GM23338 (cell line): ENCODE measurements around the gene XPNPEP3. TPM values are rescaled to one million over a fixed set of nuclear protein-coding genes. Genes with fewer than 3 reads are reported as not detected.

ENCODE experiments used
- ATAC-seq: fragments of 200-7000 bp; cut with Tn5 transposase; 3 replicates; pipeline ENCODE4 v1.9.1; 2020
- DNase-seq: peaks from one replicate; pipeline ENCODE4 v3.0.0-alpha.2; 2015; ENCODE audit warnings: low spot score
- H2AFZ ChIP-seq: fragments of 200-600 bp; sonication (generic); 2 replicates; pipeline ENCODE4 v1.8.0; 2016; ENCODE audit warnings: antibody characterized with exemption, mild to moderate bottlenecking, moderate library complexity
- H3F3A ChIP-seq: fragments of 200-600 bp; sonication (generic); replicated peaks from 2 replicates; pipeline ENCODE4 v1.8.0; 2017; ENCODE audit warnings: antibody characterized with exemption, mixed run types, low read depth
- H3K27ac ChIP-seq: fragments of 200-600 bp; sonication (generic); 2 replicates; pipeline ENCODE4 v1.6.1; 2016; ENCODE audit warnings: low read depth
- H3K27me3 ChIP-seq: fragments of 200-600 bp; sonication (generic); 2 replicates; pipeline ENCODE4 v1.8.0; 2016; ENCODE audit warnings: mild to moderate bottlenecking, mixed run types, moderate library complexity; ENCODE audit not compliant: insufficient read depth
- H3K36me3 ChIP-seq: fragments of 200-600 bp; sonication (generic); 2 replicates; pipeline ENCODE4 v1.8.0; 2016; ENCODE audit warnings: mild to moderate bottlenecking; ENCODE audit not compliant: insufficient read depth
- H3K4me1 ChIP-seq: fragments of 200-600 bp; sonication (generic); 2 replicates; pipeline ENCODE4 v1.8.0; 2016; ENCODE audit warnings: mild to moderate bottlenecking, moderate library complexity; ENCODE audit not compliant: insufficient read depth
- H3K4me2 ChIP-seq: fragments of 200-600 bp; sonication (generic); 2 replicates; pipeline ENCODE4 v1.7.1; 2017; ENCODE audit warnings: mixed run types
- H3K4me3 ChIP-seq: fragments of 200-600 bp; sonication (generic); 2 replicates; pipeline ENCODE4 v1.6.1; 2016; ENCODE audit warnings: mixed run types
- H3K79me2 ChIP-seq: fragments of 200-600 bp; sonication (generic); replicated peaks from 2 replicates; pipeline ENCODE4 v1.8.0; 2017; ENCODE audit warnings: mild to moderate bottlenecking; ENCODE audit not compliant: insufficient read depth
- H3K9me2 ChIP-seq: fragments of 200-600 bp; sonication (generic); 2 replicates; pipeline ENCODE4 v1.8.0; 2017; ENCODE audit not compliant: insufficient read depth
- H4K20me1 ChIP-seq: fragments of 200-600 bp; sonication (generic); replicated peaks from 2 replicates; pipeline ENCODE4 v1.8.0; 2017; ENCODE audit warnings: mild to moderate bottlenecking; ENCODE audit not compliant: insufficient read depth
- H3K27ac Mint-ChIP-seq: 2 replicates; pipeline ENCODE4 v1.8.0; 2020; ENCODE audit warnings: inconsistent platforms, mild to moderate bottlenecking, moderate library complexity, mixed read lengths
- H3K27me3 Mint-ChIP-seq: 3 replicates; pipeline ENCODE4 v1.8.0; 2022; ENCODE audit warnings: low read depth, mild to moderate bottlenecking, moderate library complexity, mixed read lengths, inconsistent platforms; ENCODE audit not compliant: insufficient read depth, poor library complexity
- H3K36me3 Mint-ChIP-seq: 3 replicates; pipeline ENCODE4 v1.8.0; 2021; ENCODE audit warnings: low read depth, mild to moderate bottlenecking, inconsistent platforms, moderate library complexity, mixed read lengths
- H3K4me1 Mint-ChIP-seq: 3 replicates; pipeline ENCODE4 v1.8.0; 2020; ENCODE audit warnings: mild to moderate bottlenecking, inconsistent platforms, mixed read lengths
- H3K4me3 Mint-ChIP-seq: 3 replicates; pipeline ENCODE4 v1.8.0; 2021; ENCODE audit warnings: moderate library complexity, mild to moderate bottlenecking, inconsistent platforms, mixed read lengths
- H3K9me3 Mint-ChIP-seq: 3 replicates; pipeline ENCODE4 v1.8.0; 2020; ENCODE audit warnings: moderate library complexity, mild to moderate bottlenecking, inconsistent platforms, mixed read lengths
- CREB1 ChIP-seq: fragments of 250-450 bp; sonication (Bioruptor Pico); IDR thresholded peaks from 2 replicates; pipeline ENCODE4 v1.5.0; 2020; ENCODE audit warnings: low read depth, mild to moderate bottlenecking, moderate library complexity
- NANOG ChIP-seq: IDR thresholded peaks from 2 replicates; pipeline ENCODE4 v1.6.1; 2016; ENCODE audit warnings: antibody characterized with exemption, borderline replicate concordance
- POLR2AphosphoS5 ChIP-seq: IDR thresholded peaks from 2 replicates; pipeline ENCODE4 v1.6.1; 2016; ENCODE audit warnings: antibody characterized with exemption, low read depth
- STAT1 ChIP-seq: IDR thresholded peaks from one replicate; pipeline ENCODE4 v1.6.1; 2016; ENCODE audit warnings: antibody characterized with exemption; ENCODE audit not compliant: unreplicated experiment
- ZNF331 ChIP-seq: fragments of 250-450 bp; sonication (Bioruptor Pico); IDR thresholded peaks from 2 replicates; pipeline ENCODE4 v1.5.0; 2020; ENCODE audit warnings: low read depth, mild to moderate bottlenecking, moderate library complexity
- polyA plus RNA-seq: library from polyadenylated mRNA; unstranded; fragments of >200 nt; fragmentation: Nextera tagmentation; extraction: Ambion mirVana; gene quantifications from 2 replicates; pipeline ENCODE4 v1.2.1, GENCODE V29; 2016
- total RNA-seq: library from RNA; depleted of rRNA; stranded (reverse); fragments of >200 nt; shearing (Covaris generic); gene quantifications from 2 replicates; pipeline ENCODE4 v1.2.3, GENCODE V29; 2014
- TF ChIP-seq, protein P1 (sequence below): IDR thresholded peaks from one replicate; pipeline ENCODE4 v1.6.1; 2018; ENCODE audit warnings: antibody characterized with exemption; ENCODE audit not compliant: unreplicated experiment
- TF ChIP-seq, protein P2 (sequence below): fragments of 250-450 bp; sonication (Bioruptor Pico); IDR thresholded peaks from 2 replicates; pipeline ENCODE4 v1.5.0; 2020; ENCODE audit warnings: mild to moderate bottlenecking, moderate library complexity

The XPNPEP3 gene
- total and polyA plus RNA-seq, 2 experiments from 2014 or later: 11.6 to 19.5 TPM

DNA sequence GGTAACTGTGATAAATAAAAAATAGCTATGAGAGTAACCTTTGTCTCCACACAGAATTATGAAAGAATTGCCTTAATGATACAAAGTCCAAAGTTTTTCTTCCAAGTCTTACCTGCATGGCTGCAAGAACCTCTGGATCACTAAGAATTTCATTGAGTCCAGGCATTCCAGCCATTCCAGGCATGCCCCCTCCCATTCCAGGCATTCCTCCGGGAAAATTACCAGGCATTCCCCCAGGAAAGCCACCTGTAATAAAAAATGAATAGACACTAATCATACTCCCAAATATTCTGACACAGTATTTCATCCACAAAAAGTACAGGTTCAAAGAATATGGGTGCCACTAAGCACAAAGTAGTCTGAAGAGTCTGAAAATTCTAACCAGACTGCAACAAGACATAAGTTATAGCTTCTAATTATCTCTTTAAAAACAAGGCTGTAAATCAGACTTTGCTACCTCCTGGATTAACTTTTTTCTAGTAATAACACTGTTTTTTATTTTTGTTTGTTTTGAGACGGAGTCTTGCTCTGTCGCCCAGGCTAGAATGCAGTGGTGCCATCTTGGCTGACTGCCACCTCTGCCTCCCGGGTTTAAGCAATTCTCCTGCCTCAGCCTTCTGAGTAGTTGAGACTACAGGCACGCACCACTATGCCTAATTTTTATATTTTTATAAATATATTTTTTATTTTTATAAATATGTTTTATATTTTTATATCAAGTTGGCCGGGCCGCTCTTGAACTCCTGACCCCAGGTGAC lies 29.8 kb upstream of the XPNPEP3 start:
- no peaks in the 10 kb centered on the region for H3K27me3 ChIP-seq
- DNase-seq (peak; percentile 71), ATAC-seq (peak; percentile 74)
- Mint-ChIP-seq H3K4me1 (peaks cover 25% of the 10 kb centered on the region; the same call in 2 of the 3 replicates), H3K9me3 (no peaks in the 10 kb centered on the region), H3K27me3 (no peaks in the 10 kb centered on the region), H3K4me3 (peak overlapping the region; percentile 47), H3K27ac (peak overlapping the region; percentile 96), H3K36me3 (peaks cover 65% of the 10 kb centered on the region)
- peak overlapping the region; percentile 11 for H3K4me3 ChIP-seq
- TF ChIP-seq STAT1: no peak
- no peak for TF ChIP-seq NANOG
- peak; percentile 29; the same call in 1 of the 2 replicates for TF ChIP-seq CREB1 (CRISPR knock-in tag)
- TF ChIP-seq, protein P1, sequence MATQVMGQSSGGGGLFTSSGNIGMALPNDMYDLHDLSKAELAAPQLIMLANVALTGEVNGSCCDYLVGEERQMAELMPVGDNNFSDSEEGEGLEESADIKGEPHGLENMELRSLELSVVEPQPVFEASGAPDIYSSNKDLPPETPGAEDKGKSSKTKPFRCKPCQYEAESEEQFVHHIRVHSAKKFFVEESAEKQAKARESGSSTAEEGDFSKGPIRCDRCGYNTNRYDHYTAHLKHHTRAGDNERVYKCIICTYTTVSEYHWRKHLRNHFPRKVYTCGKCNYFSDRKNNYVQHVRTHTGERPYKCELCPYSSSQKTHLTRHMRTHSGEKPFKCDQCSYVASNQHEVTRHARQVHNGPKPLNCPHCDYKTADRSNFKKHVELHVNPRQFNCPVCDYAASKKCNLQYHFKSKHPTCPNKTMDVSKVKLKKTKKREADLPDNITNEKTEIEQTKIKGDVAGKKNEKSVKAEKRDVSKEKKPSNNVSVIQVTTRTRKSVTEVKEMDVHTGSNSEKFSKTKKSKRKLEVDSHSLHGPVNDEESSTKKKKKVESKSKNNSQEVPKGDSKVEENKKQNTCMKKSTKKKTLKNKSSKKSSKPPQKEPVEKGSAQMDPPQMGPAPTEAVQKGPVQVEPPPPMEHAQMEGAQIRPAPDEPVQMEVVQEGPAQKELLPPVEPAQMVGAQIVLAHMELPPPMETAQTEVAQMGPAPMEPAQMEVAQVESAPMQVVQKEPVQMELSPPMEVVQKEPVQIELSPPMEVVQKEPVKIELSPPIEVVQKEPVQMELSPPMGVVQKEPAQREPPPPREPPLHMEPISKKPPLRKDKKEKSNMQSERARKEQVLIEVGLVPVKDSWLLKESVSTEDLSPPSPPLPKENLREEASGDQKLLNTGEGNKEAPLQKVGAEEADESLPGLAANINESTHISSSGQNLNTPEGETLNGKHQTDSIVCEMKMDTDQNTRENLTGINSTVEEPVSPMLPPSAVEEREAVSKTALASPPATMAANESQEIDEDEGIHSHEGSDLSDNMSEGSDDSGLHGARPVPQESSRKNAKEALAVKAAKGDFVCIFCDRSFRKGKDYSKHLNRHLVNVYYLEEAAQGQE: no peak
- H3K79me2 ChIP-seq: no peaks in the 10 kb centered on the region
- H3K27ac ChIP-seq: peak overlapping the region; percentile 96
- H4K20me1 ChIP-seq: no peaks in the 10 kb centered on the region
- no peaks in the 10 kb centered on the region; the same call in 1 of the 2 replicates for H3F3A ChIP-seq
- peaks cover 23% of the 10 kb centered on the region; the same call in 1 of the 2 replicates for H3K36me3 ChIP-seq
- H3K9me2 ChIP-seq: no peaks in the 10 kb centered on the region
- no peak overlapping the region for H2AFZ ChIP-seq
- peak overlapping the region; percentile 37 for H3K4me2 ChIP-seq
- peaks cover 19% of the 10 kb centered on the region for H3K4me1 ChIP-seq

DNA sequence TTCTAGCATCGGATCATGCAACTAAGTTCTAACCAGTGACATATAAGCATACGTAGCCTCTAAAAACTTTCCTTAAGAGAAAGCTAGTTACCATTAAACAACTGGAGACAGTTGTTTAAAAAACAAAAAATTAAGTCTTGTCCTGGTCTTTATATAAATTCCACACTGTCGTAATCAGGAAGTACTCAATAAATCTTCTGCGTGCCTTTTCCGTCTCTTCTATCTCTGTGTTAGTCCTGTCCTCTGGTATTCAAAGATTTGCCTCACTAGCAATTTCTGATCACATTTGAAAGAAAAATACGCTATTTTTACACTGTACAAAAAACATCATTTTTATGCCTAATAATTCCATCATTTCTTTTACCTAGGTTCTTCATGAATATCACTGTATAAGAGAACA lies 27.8 kb upstream of the XPNPEP3 start:
- no peaks in the 10 kb centered on the region for H3K79me2 ChIP-seq
- Mint-ChIP-seq H3K9me3 (no peaks in the 10 kb centered on the region), H3K4me1 (peaks cover 25% of the 10 kb centered on the region; the same call in 2 of the 3 replicates), H3K36me3 (peaks cover 71% of the 10 kb centered on the region), H3K27me3 (no peaks in the 10 kb centered on the region), H3K27ac (no peak overlapping the region), H3K4me3 (no peak overlapping the region)
- H3K27ac ChIP-seq: peak overlapping the region; percentile 96
- no peaks in the 10 kb centered on the region for H3K9me2 ChIP-seq
- H3F3A ChIP-seq: no peaks in the 10 kb centered on the region; the same call in 1 of the 2 replicates
- H2AFZ ChIP-seq: no peak overlapping the region
- H3K27me3 ChIP-seq: no peaks in the 10 kb centered on the region
- H3K4me1 ChIP-seq: peaks cover 19% of the 10 kb centered on the region
- ATAC-seq (no peak), DNase-seq (no peak)
- peaks cover 22% of the 10 kb centered on the region; the same call in 1 of the 2 replicates for H3K36me3 ChIP-seq
- no peak overlapping the region for H3K4me3 ChIP-seq
- H3K4me2 ChIP-seq: no peak overlapping the region
- H4K20me1 ChIP-seq: 0 out of 2 replicates have a peak, but pooled peaks cover 3% of the 10 kb centered on the region
- TF ChIP-seq, protein P2, sequence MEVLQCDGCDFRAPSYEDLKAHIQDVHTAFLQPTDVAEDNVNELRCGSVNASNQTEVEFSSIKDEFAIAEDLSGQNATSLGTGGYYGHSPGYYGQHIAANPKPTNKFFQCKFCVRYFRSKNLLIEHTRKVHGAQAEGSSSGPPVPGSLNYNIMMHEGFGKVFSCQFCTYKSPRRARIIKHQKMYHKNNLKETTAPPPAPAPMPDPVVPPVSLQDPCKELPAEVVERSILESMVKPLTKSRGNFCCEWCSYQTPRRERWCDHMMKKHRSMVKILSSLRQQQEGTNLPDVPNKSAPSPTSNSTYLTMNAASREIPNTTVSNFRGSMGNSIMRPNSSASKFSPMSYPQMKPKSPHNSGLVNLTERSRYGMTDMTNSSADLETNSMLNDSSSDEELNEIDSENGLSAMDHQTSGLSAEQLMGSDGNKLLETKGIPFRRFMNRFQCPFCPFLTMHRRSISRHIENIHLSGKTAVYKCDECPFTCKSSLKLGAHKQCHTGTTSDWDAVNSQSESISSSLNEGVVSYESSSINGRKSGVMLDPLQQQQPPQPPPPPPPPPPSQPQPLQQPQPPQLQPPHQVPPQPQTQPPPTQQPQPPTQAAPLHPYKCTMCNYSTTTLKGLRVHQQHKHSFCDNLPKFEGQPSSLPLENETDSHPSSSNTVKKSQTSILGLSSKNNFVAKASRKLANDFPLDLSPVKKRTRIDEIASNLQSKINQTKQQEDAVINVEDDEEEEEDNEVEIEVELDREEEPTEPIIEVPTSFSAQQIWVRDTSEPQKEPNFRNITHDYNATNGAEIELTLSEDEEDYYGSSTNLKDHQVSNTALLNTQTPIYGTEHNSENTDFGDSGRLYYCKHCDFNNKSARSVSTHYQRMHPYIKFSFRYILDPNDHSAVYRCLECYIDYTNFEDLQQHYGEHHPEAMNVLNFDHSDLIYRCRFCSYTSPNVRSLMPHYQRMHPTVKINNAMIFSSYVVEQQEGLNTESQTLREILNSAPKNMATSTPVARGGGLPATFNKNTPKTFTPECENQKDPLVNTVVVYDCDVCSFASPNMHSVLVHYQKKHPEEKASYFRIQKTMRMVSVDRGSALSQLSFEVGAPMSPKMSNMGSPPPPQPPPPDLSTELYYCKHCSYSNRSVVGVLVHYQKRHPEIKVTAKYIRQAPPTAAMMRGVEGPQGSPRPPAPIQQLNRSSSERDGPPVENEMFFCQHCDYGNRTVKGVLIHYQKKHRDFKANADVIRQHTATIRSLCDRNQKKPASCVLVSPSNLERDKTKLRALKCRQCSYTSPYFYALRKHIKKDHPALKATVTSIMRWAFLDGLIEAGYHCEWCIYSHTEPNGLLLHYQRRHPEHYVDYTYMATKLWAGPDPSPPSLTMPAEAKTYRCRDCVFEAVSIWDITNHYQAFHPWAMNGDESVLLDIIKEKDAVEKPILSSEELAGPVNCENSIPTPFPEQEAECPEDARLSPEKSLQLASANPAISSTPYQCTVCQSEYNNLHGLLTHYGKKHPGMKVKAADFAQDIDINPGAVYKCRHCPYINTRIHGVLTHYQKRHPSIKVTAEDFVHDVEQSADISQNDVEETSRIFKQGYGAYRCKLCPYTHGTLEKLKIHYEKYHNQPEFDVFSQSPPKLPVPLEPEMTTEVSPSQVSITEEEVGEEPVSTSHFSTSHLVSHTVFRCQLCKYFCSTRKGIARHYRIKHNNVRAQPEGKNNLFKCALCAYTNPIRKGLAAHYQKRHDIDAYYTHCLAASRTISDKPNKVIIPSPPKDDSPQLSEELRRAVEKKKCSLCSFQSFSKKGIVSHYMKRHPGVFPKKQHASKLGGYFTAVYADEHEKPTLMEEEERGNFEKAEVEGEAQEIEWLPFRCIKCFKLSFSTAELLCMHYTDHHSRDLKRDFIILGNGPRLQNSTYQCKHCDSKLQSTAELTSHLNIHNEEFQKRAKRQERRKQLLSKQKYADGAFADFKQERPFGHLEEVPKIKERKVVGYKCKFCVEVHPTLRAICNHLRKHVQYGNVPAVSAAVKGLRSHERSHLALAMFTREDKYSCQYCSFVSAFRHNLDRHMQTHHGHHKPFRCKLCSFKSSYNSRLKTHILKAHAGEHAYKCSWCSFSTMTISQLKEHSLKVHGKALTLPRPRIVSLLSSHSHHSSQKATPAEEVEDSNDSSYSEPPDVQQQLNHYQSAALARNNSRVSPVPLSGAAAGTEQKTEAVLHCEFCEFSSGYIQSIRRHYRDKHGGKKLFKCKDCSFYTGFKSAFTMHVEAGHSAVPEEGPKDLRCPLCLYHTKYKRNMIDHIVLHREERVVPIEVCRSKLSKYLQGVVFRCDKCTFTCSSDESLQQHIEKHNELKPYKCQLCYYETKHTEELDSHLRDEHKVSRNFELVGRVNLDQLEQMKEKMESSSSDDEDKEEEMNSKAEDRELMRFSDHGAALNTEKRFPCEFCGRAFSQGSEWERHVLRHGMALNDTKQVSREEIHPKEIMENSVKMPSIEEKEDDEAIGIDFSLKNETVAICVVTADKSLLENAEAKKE (CRISPR knock-in tag): no peak
- TF ChIP-seq ZNF331 (CRISPR knock-in tag) (no peak), POLR2AphosphoS5 (no peak)
- TF ChIP-seq, protein P1: no peak
